Natural killer cell (primary cell): Measurements from ENCODE around the gene MIPEP. TPM values are rescaled to one million over a fixed set of nuclear protein-coding genes. Genes with fewer than 3 reads are reported as not detected.

Experiments
- ATAC-seq, 3 donors: fragments of 150-1000 bp in 2 of 3; fragments of 200-7000 bp in 1 of 3; cut with Tn5 transposase; 1 replicate in 1 of 3; 2 replicates in 2 of 3; pipeline ENCODE4 v1.10.0; 2021; ENCODE audit warnings: mild to moderate bottlenecking in 2 of 3, moderate library complexity in 2 of 3
- DNase-seq, 2 donors: peaks; one replicate each; pipeline versions ENCODE4 v3.0.0 to v3.0.0-alpha.2; 2013 to 2021; ENCODE audit warnings: mixed read lengths in 1 of 2
- H3K27ac ChIP-seq: one replicate; pipeline ENCODE4 v1.5.1; 2013; ENCODE audit warnings: mild to moderate bottlenecking, low read length
- H3K27me3 ChIP-seq: one replicate; pipeline ENCODE4 v1.6.1; 2013; ENCODE audit warnings: low read length; ENCODE audit not compliant: control insufficient read depth, insufficient read depth
- H3K36me3 ChIP-seq: one replicate; pipeline ENCODE4 v1.6.1; 2013; ENCODE audit warnings: low read length; ENCODE audit not compliant: control insufficient read depth, insufficient read depth
- H3K4me1 ChIP-seq: one replicate; pipeline ENCODE4 v1.6.1; 2013; ENCODE audit warnings: low read length; ENCODE audit not compliant: control insufficient read depth, insufficient read depth
- H3K4me3 ChIP-seq: one replicate; pipeline ENCODE4 v1.5.1; 2013; ENCODE audit warnings: low read length
- H3K9me3 ChIP-seq: one replicate; pipeline ENCODE4 v1.6.1; 2013; ENCODE audit warnings: low read length; ENCODE audit not compliant: control insufficient read depth, insufficient read depth
- H3K27ac Mint-ChIP-seq, 2 donors: one replicate each; pipeline ENCODE4 v1.8.0; 2022; ENCODE audit warnings: mild to moderate bottlenecking in 2 of 2, mixed read lengths in 2 of 2, moderate library complexity in 1 of 2
- H3K27me3 Mint-ChIP-seq, 2 donors: one replicate each; pipeline ENCODE4 v1.8.0; 2022; ENCODE audit warnings: low read depth in 2 of 2, mixed read lengths in 2 of 2
- H3K36me3 Mint-ChIP-seq: one replicate; pipeline ENCODE4 v1.8.0; 2022; ENCODE audit warnings: mixed read lengths
- H3K4me1 Mint-ChIP-seq, 2 donors: one replicate each; pipeline ENCODE4 v1.8.0; 2022; ENCODE audit warnings: mixed read lengths in 2 of 2
- H3K4me3 Mint-ChIP-seq: one replicate; pipeline ENCODE4 v1.8.0; 2022; ENCODE audit warnings: mild to moderate bottlenecking, moderate library complexity, mixed read lengths
- H3K9me3 Mint-ChIP-seq, 2 donors: one replicate each; pipeline ENCODE4 v1.8.0; 2022; ENCODE audit warnings: mixed read lengths in 2 of 2
- CTCF ChIP-seq: fragments of 200-600 bp; IDR thresholded peaks from one replicate; pipeline ENCODE4 v1.8.0; 2022; ENCODE audit warnings: antibody characterized with exemption
- WGBS: methylation state at CpG from one replicate; pipeline ENCODE4 v1.1.7; 2013; ENCODE audit warnings: missing lambda C conversion rate; ENCODE audit not compliant: insufficient coverage; 5-methylcytosine and 5-hydroxymethylcytosine counted together
- intact Hi-C: fragments of 100-400 bp; cut with micrococcal nuclease; formaldehyde crosslinking; loops from one replicate; pipeline ENCODE4 v1.14.2; 2022
- total RNA-seq, 4 donors: library from RNA; stranded (reverse); fragments of 120-200 nt in 1 of 4; gene quantifications; one replicate each; pipeline versions ENCODE4 v1.2.3 to v1.2.4, GENCODE V29; 2013 to 2022

The MIPEP gene
- total RNA-seq, 3 donors from 2014 or later (not counting 1 experiment from before 2014, with no cell fraction given) = 9.7 to 10.1 (median 9.7) TPM

DNA sequence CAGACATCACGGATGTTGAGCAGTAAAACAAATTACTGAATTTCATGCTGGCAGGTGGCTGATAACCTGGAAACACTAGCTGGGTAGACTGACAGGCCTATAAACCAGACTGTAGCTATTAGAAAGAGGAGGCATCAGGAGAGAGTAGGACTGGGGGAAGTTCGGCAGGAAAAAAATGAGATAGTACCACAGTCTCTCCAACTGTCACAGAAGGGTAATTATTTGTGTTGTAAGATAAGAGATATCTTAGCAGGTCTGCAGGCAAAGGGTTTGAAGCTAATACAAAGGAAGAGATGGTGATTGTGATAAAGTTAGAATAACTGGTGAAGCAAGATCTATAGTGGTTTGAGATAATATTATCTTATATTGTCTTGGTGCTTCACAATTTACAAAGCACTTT, 41.7 kb downstream of the MIPEP start:
- Mint-ChIP-seq H3K4me3 (no peak overlapping the region), H3K4me1 (peaks cover 0 to 29% of the 10 kb centered on the region in 2 donors), H3K9me3 (no peaks in the 10 kb centered on the region), H3K27me3 (no peaks in the 10 kb centered on the region), H3K36me3 (no peaks in the 10 kb centered on the region), H3K27ac (no peak overlapping the region)
- 61% methylated on average over 2 of the region's 2 CpGs for WGBS
- DNase-seq (no peak), ATAC-seq (no peak)
- Histone ChIP-seq H3K4me3 (no peak overlapping the region), H3K9me3 (no peaks in the 10 kb centered on the region), H3K27ac (no peak overlapping the region), H3K4me1 (no peaks in the 10 kb centered on the region), H3K27me3 (no peaks in the 10 kb centered on the region), H3K36me3 (no peaks in the 10 kb centered on the region)
- TF ChIP-seq CTCF = no peak
- intact Hi-C loops = no loop called here

DNA sequence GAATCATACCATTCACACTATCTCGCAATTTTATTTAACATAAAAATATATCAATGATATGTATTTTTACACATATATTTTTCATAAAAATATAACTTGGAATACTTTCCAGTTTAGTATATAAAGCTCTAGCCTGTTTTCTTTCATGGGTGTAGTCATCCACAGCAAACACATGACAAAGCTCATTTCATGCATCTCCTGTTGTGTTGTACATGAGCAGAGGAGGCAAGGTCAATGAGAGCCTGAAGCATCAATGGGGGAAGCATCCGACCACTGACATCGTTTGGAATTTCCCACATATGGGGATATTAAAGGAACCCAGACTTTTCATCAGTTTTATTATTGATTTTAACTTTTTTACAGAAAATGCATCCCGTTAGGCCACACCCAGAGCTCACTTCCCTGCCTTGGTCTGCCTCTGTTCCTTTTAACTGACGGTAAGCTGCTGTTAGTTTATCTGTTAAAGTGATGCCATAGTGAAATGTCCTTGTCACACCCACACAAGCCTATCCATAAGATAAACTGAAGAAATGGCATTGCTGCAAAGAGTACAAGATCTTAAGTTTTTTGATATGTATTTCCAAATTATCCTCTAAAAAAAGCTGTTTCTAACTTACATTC, 44.0 kb downstream of the MIPEP start:
- H3K36me3 Mint-ChIP-seq = no peaks in the 10 kb centered on the region
- intact Hi-C loops = no loop called here
- Histone ChIP-seq H3K4me3 (no peak overlapping the region), H3K4me1 (no peaks in the 10 kb centered on the region), H3K9me3 (no peaks in the 10 kb centered on the region), H3K36me3 (peaks cover 4% of the 10 kb centered on the region), H3K27ac (no peak overlapping the region), H3K27me3 (no peaks in the 10 kb centered on the region)
- WGBS = 90% methylated on average over 4 of the region's 5 CpGs
- peaks cover 0 to 29% of the 10 kb centered on the region in 2 donors for H3K4me1 Mint-ChIP-seq
- no peak for TF ChIP-seq CTCF
- H3K4me3 Mint-ChIP-seq = no peak overlapping the region
- H3K27me3 Mint-ChIP-seq = no peaks in the 10 kb centered on the region
- DNase-seq = no peak
- no peaks in the 10 kb centered on the region for H3K9me3 Mint-ChIP-seq
- no peak for ATAC-seq
- H3K27ac Mint-ChIP-seq = no peak overlapping the region

DNA sequence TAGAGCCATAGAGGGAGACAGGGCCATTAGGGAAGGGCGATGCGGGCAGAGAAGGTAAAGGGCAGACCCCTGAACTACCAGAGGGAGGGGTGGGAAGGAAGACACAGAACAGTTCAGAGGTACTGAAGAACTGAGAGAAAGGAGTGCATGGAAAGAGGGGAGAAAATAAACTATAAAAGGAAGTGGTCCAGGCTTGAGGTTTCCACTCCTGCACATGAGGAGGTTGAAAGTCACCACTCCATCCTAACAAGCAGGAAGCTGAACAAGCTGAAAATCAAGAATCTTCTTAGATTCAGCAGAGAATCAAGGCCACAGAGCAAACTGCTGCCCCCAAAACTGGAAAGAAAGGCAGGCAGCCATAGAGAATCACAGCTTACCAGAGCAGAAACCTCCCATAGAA, 45.1 kb downstream of the MIPEP start:
- TF ChIP-seq CTCF = no peak
- H3K27ac Mint-ChIP-seq = peak overlapping the region in 1 of 2 donors; percentile 9
- H3K9me3 Mint-ChIP-seq = no peaks in the 10 kb centered on the region
- DNase-seq (no peak), ATAC-seq (no peak)
- Histone ChIP-seq H3K36me3 (peaks cover 4% of the 10 kb centered on the region), H3K27me3 (no peaks in the 10 kb centered on the region), H3K9me3 (no peaks in the 10 kb centered on the region), H3K4me1 (no peaks in the 10 kb centered on the region), H3K4me3 (no peak overlapping the region), H3K27ac (no peak overlapping the region)
- no peaks in the 10 kb centered on the region for H3K27me3 Mint-ChIP-seq
- intact Hi-C loops = no loop called here
- no peaks in the 10 kb centered on the region for H3K36me3 Mint-ChIP-seq
- H3K4me1 Mint-ChIP-seq = peaks cover 0 to 28% of the 10 kb centered on the region in 2 donors
- H3K4me3 Mint-ChIP-seq = no peak overlapping the region
- WGBS = 95% methylated on average over 2 of the region's 2 CpGs

DNA sequence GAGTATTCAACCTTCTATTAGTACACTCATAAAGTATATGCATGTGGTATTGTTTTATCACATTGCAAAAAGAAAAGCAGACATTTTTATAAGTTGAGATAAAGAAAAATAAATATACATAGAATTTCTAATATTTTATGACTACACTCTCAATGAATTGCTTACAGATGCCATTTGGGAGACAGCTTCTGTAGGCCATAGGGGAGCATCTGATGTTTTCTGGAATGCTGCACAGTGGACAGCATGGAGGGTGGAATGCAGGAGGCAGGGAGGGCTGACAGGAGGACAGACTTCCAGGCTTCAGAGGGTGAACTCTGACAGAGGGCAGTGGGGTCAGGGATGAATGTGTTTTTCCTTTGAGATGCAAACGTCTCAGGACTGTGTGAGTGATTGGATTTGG, 45.8 kb downstream of the MIPEP start:
- intact Hi-C loops = no loop called here
- H3K36me3 Mint-ChIP-seq = no peaks in the 10 kb centered on the region
- TF ChIP-seq CTCF = no peak

More for the DNA sequence above, 45.8 kb downstream of the MIPEP start:
- peak overlapping the region in 1 of 2 donors; percentile 9 for H3K27ac Mint-ChIP-seq
- 96% methylated on average over 1 of the region's 1 CpG for WGBS
- no peaks in the 10 kb centered on the region for H3K27me3 Mint-ChIP-seq
- H3K4me1 Mint-ChIP-seq = peaks cover 0 to 23% of the 10 kb centered on the region in 2 donors
- Histone ChIP-seq H3K4me3 (no peak overlapping the region), H3K27ac (no peak overlapping the region), H3K4me1 (no peaks in the 10 kb centered on the region), H3K36me3 (peaks cover 4% of the 10 kb centered on the region), H3K27me3 (no peaks in the 10 kb centered on the region), H3K9me3 (no peaks in the 10 kb centered on the region)
- DNase-seq = no peak
- no peaks in the 10 kb centered on the region for H3K9me3 Mint-ChIP-seq
- H3K4me3 Mint-ChIP-seq = no peak overlapping the region
- no peak for ATAC-seq
